K562 (cell line): Measurements from ENCODE around the gene GPR85. TPM values are rescaled to one million over a fixed set of nuclear protein-coding genes. Genes with fewer than 3 reads are reported as not detected.

Experiments used
- ATAC-seq: fragments of 200-7000 bp; cut with Tn5 transposase; 3 replicates; pipeline ENCODE4 v1.9.1; 2020; ENCODE audit warnings: moderate library complexity
- BruUV-seq: library from RNA; stranded (reverse); fragments of 400-500 nt; replicated peaks from 2 replicates; lab custom pipeline; 2021; lab: Mats Ljungman, UMichigan
- CTCF ChIA-PET: fragments of 300-600 bp; formaldehyde crosslinking; extraction: SDS; loops from one replicate; lab custom pipeline; 2021; ENCODE audit warnings: low intra/inter-chr PET ratio; lab: Yijun Ruan, JAX
- POLR2A ChIA-PET: fragments of 300-600, 350-650 bp; sonication (Branson Sonifier 250); formaldehyde crosslinking; extraction: SDS; loops from one replicate; lab custom pipeline; 2021; ENCODE audit warnings: antibody characterized with exemption, inconsistent platforms; lab: Yijun Ruan, JAX
- DNase-seq, 4 experiments: peaks; one replicate each; pipeline versions ENCODE4 v3.0.0 to v3.0.0-alpha.2; 2011 to 2018; ENCODE audit warnings: low spot score in 3 of 4, mixed read lengths in 3 of 4; ENCODE audit errors: extremely low read depth in 1 of 4
- FAIRE-seq: peaks from 2 replicates; lab custom pipeline; 2011; peaks lifted over from hg19 to GRCh38; lab: Jason Lieb, UNC
- H2AFZ ChIP-seq: 2 replicates; pipeline ENCODE4 v1.6.0; 2011; ENCODE audit warnings: low read depth, low read length, control low read depth, inconsistent platforms
- H3K27ac ChIP-seq: fragments of 200-600 bp; 3 replicates; pipeline ENCODE4 v1.8.0; 2011; ENCODE audit warnings: low read depth, mild to moderate bottlenecking, control low read depth, inconsistent platforms, low read length, moderate library complexity, mixed read lengths; ENCODE audit errors: extremely low read depth
- H3K27me3 ChIP-seq, 2 experiments: fragments of 300-600 bp in 1 of 2; 2 replicates in 1 of 2; 3 replicates in 1 of 2; pipeline versions ENCODE4 v1.6.0 to v1.8.0; 2011; ENCODE audit warnings: inconsistent platforms in 2 of 2, low read length in 2 of 2, mild to moderate bottlenecking in 1 of 2, mixed read lengths in 1 of 2, moderate library complexity in 1 of 2; ENCODE audit not compliant: control insufficient read depth in 2 of 2, insufficient read depth in 2 of 2
- H3K36me3 ChIP-seq: fragments of 300-600 bp; 3 replicates; pipeline ENCODE4 v1.8.0; 2011; ENCODE audit warnings: mild to moderate bottlenecking, low read length, inconsistent platforms; ENCODE audit not compliant: control insufficient read depth, insufficient read depth
- H3K4me1 ChIP-seq, 2 experiments: fragments of 200-600 bp in 1 of 2; replicated peaks in 1 of 2; 2 replicates in 1 of 2; 3 replicates in 1 of 2; pipeline versions ENCODE4 v1.5.1 to v1.8.0; 2011; ENCODE audit warnings: inconsistent platforms in 2 of 2, low read length in 2 of 2, mild to moderate bottlenecking in 1 of 2, mixed read lengths in 1 of 2, moderate library complexity in 1 of 2; ENCODE audit not compliant: control insufficient read depth in 2 of 2, insufficient read depth in 2 of 2
- H3K4me2 ChIP-seq: 2 replicates; pipeline ENCODE4 v1.6.1; 2011; ENCODE audit warnings: low read length, control low read depth, inconsistent platforms, mixed read lengths; ENCODE audit not compliant: insufficient read depth
- H3K4me3 ChIP-seq: fragments of 200-600 bp; sonication (generic), shearing (Covaris generic); 2 replicates; pipeline ENCODE4 v1.5.1; 2016; ENCODE audit warnings: control low read depth, inconsistent platforms
- H3K79me2 ChIP-seq: fragments of 200-600 bp; 3 replicates; pipeline ENCODE4 v1.8.0; 2011; ENCODE audit warnings: low read length, inconsistent platforms; ENCODE audit not compliant: control insufficient read depth, insufficient read depth
- H3K9ac ChIP-seq, 2 experiments: 2 replicates each; pipeline versions ENCODE4 v1.6.0 to v1.6.1; 2011; ENCODE audit warnings: low read depth in 2 of 2, low read length in 2 of 2, control low read depth in 1 of 2, inconsistent platforms in 1 of 2, mild to moderate bottlenecking in 1 of 2, mixed read lengths in 1 of 2; ENCODE audit not compliant: insufficient read depth in 1 of 2
- H3K9me1 ChIP-seq: one replicate; pipeline ENCODE4 v1.6.0; 2011; ENCODE audit warnings: inconsistent platforms, mild to moderate bottlenecking, low read length, moderate library complexity; ENCODE audit not compliant: control insufficient read depth, insufficient read depth
- H3K9me3 ChIP-seq: replicated peaks from 2 replicates; pipeline ENCODE4 v1.5.1; 2011; ENCODE audit warnings: low read depth, low read length, inconsistent platforms; ENCODE audit not compliant: control insufficient read depth, insufficient read depth
- H4K20me1 ChIP-seq: replicated peaks from 2 replicates; pipeline ENCODE4 v1.6.1; 2011; ENCODE audit warnings: low read length, inconsistent platforms, mixed read lengths; ENCODE audit not compliant: control insufficient read depth, insufficient read depth
- BACH1 ChIP-seq: fragments of 200-800 bp; sonication (Bioruptor generic); IDR thresholded peaks from 2 replicates; pipeline ENCODE4 v1.6.1; 2016; ENCODE audit warnings: missing genetic modification characterization, missing compliant biosample characterization
- BHLHE40 ChIP-seq: IDR thresholded peaks from 2 replicates; pipeline ENCODE4 v1.6.1; 2011; ENCODE audit warnings: low read length, improper control_type of control experiment
- CBX1 ChIP-seq: sonication (generic); IDR thresholded peaks from 2 replicates; pipeline ENCODE4 v1.6.1; 2016; ENCODE audit warnings: antibody characterized with exemption, low read depth, mild to moderate bottlenecking
- ELK3 ChIP-seq: fragments of 450-650 bp; formaldehyde crosslinking; IDR thresholded peaks from 2 replicates; pipeline ENCODE4 v1.4.0; 2020; ENCODE audit warnings: mild to moderate bottlenecking
- FOS ChIP-seq: IDR thresholded peaks from 3 replicates; pipeline ENCODE4 v1.6.1; 2011; ENCODE audit not compliant: insufficient read length; ENCODE audit errors: extremely low read depth
- GABPA ChIP-seq: fragments of 200-800 bp; sonication (Bioruptor generic); conservative IDR thresholded peaks from 2 replicates; pipeline ENCODE4 v1.6.1; 2016; ENCODE audit warnings: low read depth, missing genetic modification characterization, missing compliant biosample characterization
- KDM2B ChIP-seq: fragments of 250-450 bp; sonication (Bioruptor Pico); IDR thresholded peaks from 2 replicates; pipeline ENCODE4 v1.8.0; 2021; ENCODE audit warnings: mild to moderate bottlenecking, moderate library complexity
- KHSRP ChIP-seq: fragments of 450-650 bp; IDR thresholded peaks from 2 replicates; pipeline ENCODE4 v1.6.1; 2017
- NR2F6 ChIP-seq: fragments of 450-650 bp; formaldehyde crosslinking; IDR thresholded peaks from 2 replicates; pipeline ENCODE4 v1.4.0; 2020; ENCODE audit warnings: mild to moderate bottlenecking
- RFX1 ChIP-seq: fragments of 450-650 bp; IDR thresholded peaks from 2 replicates; pipeline ENCODE4 v1.6.1; 2016; ENCODE audit warnings: mild to moderate bottlenecking, moderate library complexity
- ZSCAN32 ChIP-seq: fragments of 450-650 bp; formaldehyde crosslinking; IDR thresholded peaks from 2 replicates; pipeline ENCODE4 v1.4.0; 2020; ENCODE audit warnings: mild to moderate bottlenecking, moderate library complexity
- WGBS: fragments of 100-300 bp; shearing (Covaris generic); methylation state at CpG from one replicate; pipeline ENCODE4 v1.1.6; 2016; ENCODE audit warnings: low coverage, mixed read lengths; ENCODE audit not compliant: insufficient coverage; ENCODE audit errors: missing lambda C conversion rate; 5-methylcytosine and 5-hydroxymethylcytosine counted together
- in situ Hi-C: fragments of 300-500 bp; cut with MboI; formaldehyde crosslinking; loops from 4 replicates; pipeline ENCODE4 v1.15.0; 2018; ENCODE audit warnings: inconsistent platforms, mixed read lengths
- intact Hi-C: fragments of 100-400 bp; cut with micrococcal nuclease; formaldehyde crosslinking; loops from 2 replicates; pipeline ENCODE4 v1.14.2; 2022
- polyA plus RNA-seq, 8 experiments: library from polyadenylated mRNA; depleted of rRNA in 4 of 8; stranded (reverse) in 5 of 8; unstranded in 3 of 8; fragments of >200 nt; fragmentation: Nextera tagmentation in 2 of 8; fragmentation: Illumina TruSeq in 1 of 8; extraction: Ambion mirVana in 2 of 8; extraction: Trizol in 1 of 8; gene quantifications; 2 replicates each; pipeline versions ENCODE4 v1.2.1 to v1.2.3, GENCODE V29; 2011 to 2014; ENCODE audit warnings: inconsistent platforms in 1 of 8, missing spikeins in 1 of 8
- total RNA-seq, 7 experiments: library from RNA; depleted of rRNA in 6 of 7; stranded (reverse); fragments of >200 nt in 6 of 7; fragmentation: Illumina TruSeq in 2 of 7; extraction: Trizol in 2 of 7; gene quantifications; 2 replicates each; pipeline versions ENCODE4 v1.2.1 to v1.2.3, GENCODE V29; 2011 to 2021; ENCODE audit warnings: low replicate concordance in 1 of 7

The GPR85 gene
- total and polyA plus RNA-seq, 9 of the 15 experiments (the other 6 are each of a cell fraction or from before 2014, with no cell fraction given): 2.9 to 18.2 (median 4.0) TPM

DNA sequence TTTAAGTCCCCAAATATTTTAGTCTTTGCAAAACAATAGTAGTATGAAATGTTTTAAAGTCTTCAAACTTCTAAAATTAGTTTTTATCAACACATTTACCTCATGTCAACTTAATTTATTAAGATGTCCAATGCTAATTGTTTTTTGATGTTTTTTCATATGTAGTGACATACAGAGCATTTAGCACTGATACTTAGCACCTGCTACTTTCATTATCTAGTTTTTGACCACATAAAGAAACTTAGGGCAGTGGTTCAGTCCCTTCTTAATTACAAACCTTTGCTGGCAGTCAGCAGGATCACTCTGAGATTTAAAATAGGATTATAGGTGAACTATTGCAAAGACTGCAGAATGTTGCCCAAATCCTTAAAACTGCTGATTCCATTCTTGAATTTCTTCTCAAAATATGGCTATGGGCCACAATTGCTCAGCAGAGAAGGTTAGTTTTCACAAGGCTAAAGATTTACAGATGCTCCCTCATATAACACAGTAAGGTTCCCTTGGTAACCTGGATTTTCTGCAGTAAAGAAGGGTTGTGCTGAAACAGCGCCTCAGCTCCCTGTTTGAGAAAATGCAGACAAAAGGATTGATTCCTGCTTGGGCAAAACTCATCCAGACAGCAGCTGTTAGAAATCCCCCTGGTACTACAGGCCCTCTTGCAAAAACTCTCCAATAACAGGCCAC, 3.4 kb downstream of the GPR85 start:
- BruUV-seq: no TSS peak
- Histone ChIP-seq H3K4me2 (no peak overlapping the region), H3K27me3 (no peaks in the 10 kb centered on the region), H3K9me3 (no peaks in the 10 kb centered on the region), H3K27ac (no peak overlapping the region), H4K20me1 (no peaks in the 10 kb centered on the region), H3K4me1 (peaks cover 8 to 33% of the 10 kb centered on the region in 2 experiments), H3K79me2 (no peaks in the 10 kb centered on the region), H3K9ac (no peak overlapping the region), H3K9me1 (no peaks in the 10 kb centered on the region), H2AFZ (peak overlapping the region; percentile 80; the same call in 1 of the 2 replicates), H3K4me3 (no peak overlapping the region), H3K36me3 (no peaks in the 10 kb centered on the region)
- in situ Hi-C loops: no loop called here
- intact Hi-C loops: no loop called here
- POLR2A ChIA-PET: interaction anchor here (1.9 kb wide), 1 partner anchor 17 kb away, joined by 4 read pairs; no protein-coding TSS in a partner anchor
- no peak for ATAC-seq
- WGBS: 27% methylated on average over 1 of the region's 1 CpG
- no peak for FAIRE-seq
- TF ChIP-seq RFX1 (peak; percentile 41), CBX1 (no peak)
- CTCF ChIA-PET: no interaction called here
- DNase-seq: no peak

DNA sequence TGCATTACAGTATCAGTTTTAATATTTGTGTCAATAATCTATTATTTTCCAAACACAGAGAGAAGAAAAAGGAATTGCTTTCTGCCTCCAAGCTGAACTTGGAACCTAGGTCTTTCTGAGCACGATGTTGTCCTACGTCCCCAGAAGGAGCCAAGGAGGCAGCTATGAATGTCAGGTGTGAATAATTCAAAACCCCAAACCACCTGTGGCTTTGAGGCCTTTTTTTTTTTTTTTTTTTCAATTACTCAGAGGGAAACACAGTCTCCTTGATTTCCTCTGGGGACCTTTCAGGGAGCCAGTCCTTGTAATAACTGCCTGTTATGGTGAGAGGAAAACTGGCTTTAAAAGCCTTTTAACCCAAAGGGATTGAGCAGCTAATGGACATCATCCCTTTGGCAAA, 8.3 kb downstream of the GPR85 start:
- no peak overlapping the region for H2AFZ ChIP-seq
- intact Hi-C loops (no loop called here), in situ Hi-C loops (no loop called here)
- H3K4me3 ChIP-seq: no peak overlapping the region
- H3K36me3 ChIP-seq: no peaks in the 10 kb centered on the region
- no peaks in the 10 kb centered on the region for H3K79me2 ChIP-seq
- H3K9me1 ChIP-seq: no peaks in the 10 kb centered on the region
- FAIRE-seq: no peak
- no peaks in the 10 kb centered on the region for H4K20me1 ChIP-seq
- 33% methylated on average over 2 of the region's 2 CpGs for WGBS
- no peak for DNase-seq
- no peaks in the 10 kb centered on the region for H3K9me3 ChIP-seq
- CTCF ChIA-PET: no interaction called here
- BruUV-seq: no TSS peak
- H3K27me3 ChIP-seq: no peaks in the 10 kb centered on the region
- H3K4me1 ChIP-seq: no peaks in the 10 kb centered on the region
- no peak overlapping the region for H3K4me2 ChIP-seq
- no peak overlapping the region for H3K9ac ChIP-seq
- no peak overlapping the region for H3K27ac ChIP-seq
- ATAC-seq: no peak
- POLR2A ChIA-PET: interaction anchor here (1.1 kb wide), 1 partner anchor 35 kb away, joined by 3 read pairs; no protein-coding TSS in a partner anchor
- TF ChIP-seq FOS (no peak), GABPA (tag) (no peak), KHSRP (no peak), KDM2B (CRISPR knock-in tag) (no peak), ELK3 (CRISPR knock-in tag) (no peak), BHLHE40 (no peak), ZSCAN32 (CRISPR knock-in tag) (no peak), NR2F6 (CRISPR knock-in tag) (no peak), BACH1 (tag) (no peak)
- TF ChIP-seq, all 486 proteins: peak for 0
